NOMO-1 treated with dmso at 0.1 percent for 144 hours (cell line): ENCODE measurements around the gene RNF41.

Experiments
- DNase-seq: peaks from one replicate; lab custom pipeline; 2025; ENCODE audit not compliant: unreplicated experiment; lab: John Stamatoyannopoulos, UW

The RNF41 gene

GRCh38 chr12:56244494-56244893, 22.8 kb upstream of the RNF41 start:
- no peak for DNase-seq

DNA sequence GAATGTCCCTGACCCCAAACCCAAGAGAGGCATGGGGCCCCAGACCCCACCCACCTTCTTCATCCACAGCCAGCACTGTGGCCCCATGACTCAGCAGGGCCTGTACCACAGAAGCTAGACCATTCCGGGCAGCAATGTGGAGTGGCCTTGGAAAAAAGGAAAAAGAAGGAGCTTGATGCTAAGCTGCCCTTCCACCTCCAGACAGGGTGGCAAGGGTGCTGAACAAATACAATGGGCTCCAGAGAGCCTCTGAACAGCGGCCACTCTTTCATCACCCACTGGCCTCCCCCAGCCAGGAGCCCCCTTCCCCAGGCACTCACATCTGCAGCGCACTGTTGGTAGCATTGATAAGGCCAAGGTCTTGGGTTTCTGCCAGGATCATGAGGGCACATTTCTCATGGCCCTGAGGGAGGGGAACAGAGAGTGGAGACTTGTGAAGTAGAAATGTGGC, 22.0 kb upstream of the RNF41 start:
- no peak for DNase-seq

GRCh38 chr12:56242986-56243385, 21.3 kb upstream of the RNF41 start:
- no peak for DNase-seq

DNA sequence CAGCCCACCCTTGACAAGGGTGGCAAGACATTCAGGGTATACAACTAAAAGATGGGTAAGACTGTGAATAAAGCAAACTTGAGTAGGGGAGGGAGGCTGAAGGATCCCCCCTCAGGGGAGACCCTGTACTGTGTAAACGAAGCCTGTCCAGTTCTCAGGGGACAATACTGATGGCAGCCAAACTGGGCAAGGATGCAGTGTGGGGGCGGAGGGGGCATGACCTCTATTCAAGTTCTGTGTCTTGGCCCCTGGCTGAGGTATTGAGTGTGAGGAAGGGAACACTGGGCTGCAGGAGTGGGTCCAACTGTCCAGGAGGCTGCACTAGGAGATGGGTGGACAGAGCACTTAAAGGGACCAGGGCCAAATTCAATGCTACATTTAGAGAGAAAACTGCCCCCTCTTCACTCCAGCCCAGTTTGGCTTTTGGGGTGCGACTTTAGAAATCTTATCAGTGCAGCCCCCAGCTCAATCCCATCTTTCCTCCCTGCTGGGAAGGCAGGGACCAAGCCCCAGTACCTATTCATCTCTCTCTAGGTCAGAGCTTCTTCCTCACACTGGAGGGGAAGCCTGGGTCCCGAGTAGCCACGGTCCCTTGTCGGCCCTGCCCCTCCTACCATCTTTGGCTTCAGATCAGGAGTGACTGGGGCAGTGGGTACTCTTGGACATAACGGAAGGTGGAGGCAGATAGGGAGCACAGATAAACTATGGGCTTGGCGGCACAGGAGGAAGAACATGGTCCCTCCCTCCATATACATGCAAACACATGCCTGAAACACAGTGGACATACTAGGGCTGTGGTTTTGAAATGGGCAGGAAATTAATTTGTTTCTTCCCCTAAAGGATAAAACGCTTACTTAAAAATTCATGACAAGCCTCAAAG, 19.9 kb upstream of the RNF41 start:
- DNase-seq: no peak

- DNase-seq: no peak
Observed at GRCh38 chr12:56237552-56237951, 15.8 kb upstream of the RNF41 start.

DNA sequence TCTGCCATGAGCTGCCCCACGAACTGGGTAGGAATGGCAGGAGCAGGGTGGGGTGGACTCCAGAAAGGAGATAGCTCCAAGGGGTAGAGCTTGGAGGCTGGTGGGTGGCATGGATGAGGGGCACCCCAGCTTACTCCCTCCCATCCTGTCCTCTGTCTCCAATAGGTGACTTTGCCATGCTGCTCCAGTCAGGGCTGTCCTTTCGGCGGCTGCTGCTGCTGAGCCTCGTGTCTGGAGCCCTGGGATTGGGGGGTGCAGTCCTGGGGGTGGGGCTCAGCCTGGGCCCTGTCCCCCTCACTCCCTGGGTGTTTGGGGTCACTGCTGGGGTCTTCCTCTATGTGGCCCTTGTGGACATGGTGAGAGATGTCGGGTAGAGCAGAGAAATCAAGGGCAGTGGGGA, 15.3 kb upstream of the RNF41 start:
- DNase-seq: no peak

- DNase-seq: no peak
Observed at GRCh38 chr12:56236091-56236490, 14.4 kb upstream of the RNF41 start.

- no peak for DNase-seq
Observed at GRCh38 chr12:56234746-56235436, 13.2 kb upstream of the RNF41 start.

GRCh38 chr12:56231184-56231582, 9.5 kb upstream of the RNF41 start:
- DNase-seq: no peak

GRCh38 chr12:56230432-56231183, 8.9 kb upstream of the RNF41 start:
- DNase-seq: no peak

- no peak for DNase-seq
Observed at GRCh38 chr12:56229916-56230431, 8.3 kb upstream of the RNF41 start, which contains the start of gene SLC39A5. SLC39A5 (plus strand) TSS chr12:56230051; CDS start chr12:56231275, 1,224 bp downstream.

DNA sequence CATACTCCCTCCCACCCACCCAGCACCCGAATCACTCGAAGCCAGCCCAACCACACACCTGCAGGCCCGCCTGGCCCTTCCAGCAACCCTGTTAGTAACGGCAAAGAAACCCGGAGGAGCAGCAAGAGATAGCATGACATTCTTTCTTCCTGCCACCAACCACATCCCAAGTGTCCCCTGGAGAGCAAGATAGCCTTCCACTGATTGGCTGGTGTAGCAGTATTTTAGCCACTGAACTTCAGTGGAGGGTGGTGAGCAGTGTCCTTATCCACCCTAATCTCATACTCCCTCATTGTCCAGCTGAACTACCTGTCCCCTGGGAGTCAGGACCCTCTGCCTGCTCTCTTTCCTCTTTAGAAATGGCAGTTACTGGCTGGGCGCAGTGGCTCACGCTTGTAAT, 7.4 kb upstream of the RNF41 start:
- DNase-seq: no peak

GRCh38 chr12:56224954-56225353, 3.2 kb upstream of the RNF41 start:
- DNase-seq: no peak

DNA sequence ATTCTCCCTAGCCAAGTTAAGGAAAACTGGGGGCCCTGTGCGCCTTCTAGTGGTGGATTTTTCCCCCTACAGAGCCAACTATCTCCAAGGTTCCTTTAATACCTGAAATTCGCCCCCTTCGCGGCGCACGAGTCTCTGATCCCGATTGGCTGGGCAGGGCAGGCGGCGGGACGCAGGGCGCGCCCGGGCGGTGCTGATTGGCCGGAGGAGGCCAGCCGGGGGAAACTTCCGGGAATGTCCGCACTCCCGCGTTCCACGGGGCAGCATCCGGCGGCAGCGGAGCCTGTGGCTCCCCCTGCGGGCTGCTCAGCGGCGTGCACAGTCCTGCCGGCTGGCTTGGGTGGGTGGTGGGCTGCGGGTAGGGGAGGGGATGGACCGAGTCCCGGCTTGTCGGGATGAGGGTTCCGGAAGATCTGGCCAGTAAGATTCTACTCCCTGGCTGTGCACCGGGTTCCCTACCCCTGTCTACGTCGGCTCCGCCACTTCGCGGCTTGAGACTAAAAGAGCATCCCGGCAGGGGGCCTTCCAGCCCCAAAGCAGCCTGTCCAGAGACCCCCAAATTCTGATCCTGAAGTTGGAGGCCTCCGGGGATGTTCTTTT, 2.5 kb upstream of the RNF41 start, which contains the start of gene NABP2:
TSS of gene NABP2 (plus strand) at position 241 of the 600 bp plus-strand sequence. CDS start 515 bp downstream, outside the sequence.
- peak; percentile 95 for DNase-seq

DNA sequence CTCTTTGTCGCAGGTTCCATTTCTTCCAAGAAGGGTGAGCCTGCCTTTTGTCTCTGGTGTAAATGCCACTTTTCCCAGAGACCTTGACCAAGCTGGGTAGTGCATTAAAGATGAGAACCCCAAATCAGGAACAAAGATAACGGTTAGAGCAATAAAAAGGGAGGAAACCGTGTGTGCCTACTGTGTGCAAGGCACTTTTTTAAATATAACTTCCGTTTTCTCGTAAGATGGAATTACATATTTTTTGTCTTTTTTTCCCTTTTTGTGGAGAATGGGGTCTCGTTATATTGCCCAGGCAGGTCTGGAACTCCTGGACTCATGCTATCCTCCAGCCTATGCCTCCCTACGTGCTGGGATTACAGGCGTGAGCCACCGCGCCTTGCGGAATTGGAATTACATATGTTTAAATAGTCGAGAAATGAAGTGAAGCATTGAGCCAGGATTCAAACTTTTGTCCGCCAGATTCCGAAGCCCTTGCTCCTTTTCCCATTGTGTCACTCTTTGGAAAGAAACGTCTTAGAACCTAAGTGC, 1.9 kb upstream of the RNF41 start:
- DNase-seq: no peak

GRCh38 chr12:56222531-56222895, 791 bp upstream of the RNF41 start:
- no peak for DNase-seq

- DNase-seq: no peak
Observed at GRCh38 chr12:56221232-56221756, 428 bp downstream of the RNF41 start.

GRCh38 chr12:56220611-56221231, 1.0 kb downstream of the RNF41 start:
- DNase-seq: peak; percentile 85

DNA sequence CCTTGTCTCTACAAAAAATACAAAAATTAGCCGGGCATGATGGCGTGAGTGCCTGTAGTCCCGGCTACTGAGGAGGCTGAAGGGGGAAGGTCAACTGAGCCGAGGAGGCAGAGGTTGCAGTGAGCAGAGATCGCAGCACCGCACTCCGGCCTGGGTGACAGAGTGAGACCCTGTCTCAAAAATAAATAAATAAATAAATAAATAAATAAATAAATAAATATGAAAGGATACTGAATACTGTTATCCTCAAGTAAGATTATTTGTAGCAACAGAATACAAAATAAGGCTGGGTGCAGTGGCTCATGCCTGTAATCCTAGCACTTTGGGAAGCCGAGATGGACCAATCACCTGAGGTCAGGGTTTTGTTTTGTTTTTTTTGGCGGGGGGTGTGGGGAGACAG, 1.9 kb downstream of the RNF41 start:
- DNase-seq: no peak

DNA sequence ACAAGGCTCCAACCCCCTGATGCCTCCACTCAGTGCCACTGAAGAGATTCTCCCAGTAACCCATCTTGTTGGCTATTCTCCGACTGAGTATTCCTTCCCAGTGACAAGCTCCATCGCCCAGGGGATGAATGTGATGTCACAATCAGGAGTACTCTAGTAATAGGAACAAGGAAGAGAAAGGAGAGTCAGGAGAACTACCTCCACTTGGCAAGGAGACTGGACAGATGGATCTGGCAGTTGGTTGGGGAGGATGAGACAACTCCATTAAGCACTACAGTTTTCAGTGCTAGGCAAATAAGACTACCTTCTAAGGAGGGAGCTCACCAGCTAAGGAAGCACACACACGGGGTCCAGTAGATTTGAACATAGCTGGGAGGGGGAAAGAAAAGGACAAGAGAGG, 5.3 kb downstream of the RNF41 start:
- no peak for DNase-seq
